ENCODE data around the gene AP2S1.

DNA sequence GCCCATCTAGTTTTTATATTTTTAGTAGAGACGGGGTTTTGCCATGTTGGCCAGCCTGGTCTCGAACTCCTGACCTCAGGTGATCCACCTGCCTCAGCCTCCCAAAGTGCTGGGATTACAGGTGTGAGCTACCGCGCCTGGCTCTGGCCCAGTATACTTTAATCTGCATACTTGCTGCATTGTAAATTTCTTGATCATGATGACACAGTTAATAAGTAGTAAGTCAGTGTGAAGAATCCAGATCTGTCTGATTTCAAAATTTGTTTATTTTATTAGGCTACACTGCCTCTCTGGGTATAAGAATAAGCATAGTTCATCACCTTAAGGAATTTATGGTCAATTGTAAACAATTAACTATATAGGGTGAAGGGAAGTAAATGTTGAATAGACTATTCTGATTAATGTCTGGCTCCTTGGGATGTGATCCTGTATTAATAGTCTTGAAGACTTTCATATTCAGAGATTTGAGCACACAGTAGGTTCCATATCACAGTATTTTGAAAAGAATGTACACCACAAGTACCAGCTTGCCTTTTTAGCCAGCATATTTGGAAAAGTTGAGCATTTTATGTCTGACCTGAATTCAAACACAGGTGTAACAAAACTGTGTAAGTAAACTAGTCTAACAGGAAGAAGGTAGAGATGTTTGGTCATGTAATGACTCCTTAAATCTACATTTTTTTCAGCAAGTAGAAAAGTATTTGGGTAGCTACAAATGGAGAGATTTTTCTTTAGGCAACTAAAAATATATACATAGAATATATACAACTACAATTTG is 17.6 kb upstream of the AP2S1 start:
- no peak for TF ChIP-seq REST (IDR thresholded peaks at IDR 0.05; ENCODE audit: insufficient read depth in 1 of 2, low read depth in 2 of 2, low read length in 1 of 2)
- TF ChIP-seq, protein P1, sequence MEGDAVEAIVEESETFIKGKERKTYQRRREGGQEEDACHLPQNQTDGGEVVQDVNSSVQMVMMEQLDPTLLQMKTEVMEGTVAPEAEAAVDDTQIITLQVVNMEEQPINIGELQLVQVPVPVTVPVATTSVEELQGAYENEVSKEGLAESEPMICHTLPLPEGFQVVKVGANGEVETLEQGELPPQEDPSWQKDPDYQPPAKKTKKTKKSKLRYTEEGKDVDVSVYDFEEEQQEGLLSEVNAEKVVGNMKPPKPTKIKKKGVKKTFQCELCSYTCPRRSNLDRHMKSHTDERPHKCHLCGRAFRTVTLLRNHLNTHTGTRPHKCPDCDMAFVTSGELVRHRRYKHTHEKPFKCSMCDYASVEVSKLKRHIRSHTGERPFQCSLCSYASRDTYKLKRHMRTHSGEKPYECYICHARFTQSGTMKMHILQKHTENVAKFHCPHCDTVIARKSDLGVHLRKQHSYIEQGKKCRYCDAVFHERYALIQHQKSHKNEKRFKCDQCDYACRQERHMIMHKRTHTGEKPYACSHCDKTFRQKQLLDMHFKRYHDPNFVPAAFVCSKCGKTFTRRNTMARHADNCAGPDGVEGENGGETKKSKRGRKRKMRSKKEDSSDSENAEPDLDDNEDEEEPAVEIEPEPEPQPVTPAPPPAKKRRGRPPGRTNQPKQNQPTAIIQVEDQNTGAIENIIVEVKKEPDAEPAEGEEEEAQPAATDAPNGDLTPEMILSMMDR (IDR thresholded peaks at IDR 0.05) = no peak
- no peak for TF ChIP-seq TCF7L2 (IDR thresholded peaks at IDR 0.05; ENCODE audit: low read depth, low read length)
- TF ChIP-seq SIN3A (IDR thresholded peaks at IDR 0.05; ENCODE audit: borderline replicate concordance, insufficient read depth, low read depth, low read length) = no peak
- no peak for TF ChIP-seq POLR2AphosphoS5 (IDR thresholded peaks at IDR 0.05; ENCODE audit: low read depth, low read length)

Data from Panc1 (cell line).